ENCODE results near the gene RCBTB1. TPM values are rescaled to one million over a fixed set of nuclear protein-coding genes. Genes with fewer than 3 reads are reported as not detected.
"Not testable (repeated sequence)": the region's sequence is repeated elsewhere in the genome, so short reads cannot be mapped to it uniquely, and the experiment has no call there.

The RCBTB1 gene
- total RNA-seq, 1 donor from 2014 or later: 18.6 TPM

- DNase-seq (ENCODE audit: low read depth in 2 of 2): no peak
Measured at GRCh38 chr13:49524740-49525501, 60.4 kb downstream of the RCBTB1 start.

- DNase-seq (ENCODE audit: low read depth in 2 of 2): no peak
Measured at GRCh38 chr13:49521224-49521623, 64.1 kb downstream of the RCBTB1 start.

DNA sequence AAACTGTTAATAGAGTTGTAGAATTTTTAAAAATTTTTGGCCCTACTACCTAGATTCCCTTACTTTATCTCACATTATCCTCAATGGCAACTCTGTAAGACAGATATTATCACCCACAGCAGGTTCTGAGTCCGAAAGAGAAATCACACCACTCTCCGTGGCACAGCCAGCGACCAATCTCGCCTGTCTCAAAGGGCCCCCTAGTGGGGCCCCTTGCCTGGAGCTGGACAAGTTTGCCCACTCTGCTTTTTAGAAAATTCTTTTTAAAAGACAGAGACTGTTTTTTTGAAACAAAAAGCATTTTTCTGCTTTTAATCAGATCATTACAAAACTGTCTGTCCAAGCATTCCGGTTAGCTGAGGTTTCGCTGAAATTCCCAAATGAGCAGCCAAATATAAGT lies 67.9 kb downstream of the RCBTB1 start:
- peak in 1 of 2 donors; percentile 22 for DNase-seq (ENCODE audit: low read depth in 2 of 2)

GRCh38 chr13:49516467-49516866 lies 68.9 kb downstream of the RCBTB1 start:
- DNase-seq (ENCODE audit: low read depth in 2 of 2): no peak

GRCh38 chr13:49512578-49512977 lies 72.8 kb downstream of the RCBTB1 start:
- no peak for DNase-seq (ENCODE audit: low read depth in 2 of 2)

DNA sequence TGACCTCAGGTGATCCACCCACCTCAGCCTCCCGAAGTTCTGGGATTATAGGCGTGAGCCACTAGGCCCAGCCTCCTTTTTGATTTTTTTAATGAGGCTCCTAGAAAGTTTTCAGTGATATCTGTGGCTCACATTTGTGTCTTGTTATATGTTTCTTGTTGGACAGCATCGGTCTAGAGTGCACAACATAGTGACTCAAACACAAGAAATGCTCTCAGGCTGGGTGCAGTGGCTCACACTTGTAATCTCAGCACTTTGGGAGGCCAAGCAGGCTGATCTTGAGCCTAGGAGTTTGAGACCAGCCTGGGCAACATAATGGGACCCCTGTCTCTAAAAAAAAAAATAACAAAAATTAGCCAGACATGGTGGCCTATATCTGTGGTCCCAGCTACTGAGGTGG lies 81.4 kb downstream of the RCBTB1 start:
- no peak for DNase-seq (ENCODE audit: low read depth in 2 of 2)

DNA sequence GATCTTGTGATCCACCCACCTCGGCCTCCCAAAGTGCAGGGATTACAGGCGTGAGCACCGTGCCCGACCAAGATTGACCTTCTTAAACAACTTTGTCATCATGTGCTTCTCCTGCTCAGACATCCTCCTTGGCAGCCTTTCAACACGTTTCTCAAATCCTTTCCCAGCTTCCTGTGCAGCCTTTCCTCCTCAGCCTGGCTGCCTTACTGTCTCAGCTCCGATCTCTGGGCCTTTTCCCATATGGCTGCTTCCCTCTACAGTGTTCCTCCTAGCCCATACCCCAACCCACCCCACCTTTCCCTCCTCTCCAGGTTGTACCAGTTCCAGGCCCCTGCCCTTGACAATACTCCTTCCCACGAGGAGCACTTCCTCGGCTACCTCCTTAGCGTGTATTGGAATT lies 82.4 kb downstream of the RCBTB1 start:
- peak in 1 of 2 donors; percentile 69 for DNase-seq (ENCODE audit: low read depth in 2 of 2)

DNA sequence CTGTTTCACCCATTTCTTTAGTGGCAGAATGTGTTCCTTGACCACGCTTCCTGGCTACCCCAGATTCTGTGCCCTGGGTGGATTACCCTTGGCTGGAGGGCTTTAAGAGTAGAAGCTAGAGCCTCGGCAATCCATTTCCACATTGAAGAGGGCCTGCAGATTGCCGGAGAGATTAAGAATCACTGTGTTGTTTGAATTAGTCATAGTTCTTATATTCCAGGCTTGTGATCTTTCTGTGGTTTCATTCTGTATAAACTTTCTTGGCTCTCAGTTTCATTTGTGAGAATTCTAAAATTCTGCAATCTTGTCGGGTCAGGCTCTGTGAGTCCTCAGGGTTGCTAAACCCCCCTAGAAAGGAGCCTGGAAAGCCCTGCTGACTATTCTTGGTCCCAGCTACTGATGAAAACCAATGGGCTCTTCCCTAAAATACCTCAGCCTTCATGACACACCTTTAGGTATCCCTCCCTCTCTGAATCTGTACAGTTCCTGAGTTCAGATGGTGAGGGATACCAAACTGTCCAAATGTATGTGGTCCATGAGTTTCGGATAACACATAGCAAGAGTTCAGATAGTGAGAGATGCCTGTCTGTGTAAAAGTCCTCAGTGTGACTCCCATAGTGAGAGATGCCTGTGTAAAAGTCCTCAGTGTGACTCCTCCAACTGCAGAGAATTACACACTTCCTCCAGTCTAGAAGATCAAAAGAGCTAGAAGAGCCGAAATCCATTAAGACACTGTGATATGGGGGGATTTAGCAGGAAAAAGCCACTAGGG lies 85.3 kb downstream of the RCBTB1 start:
- peak in 1 of 2 donors; percentile 12 for DNase-seq (ENCODE audit: low read depth in 2 of 2)

DNA sequence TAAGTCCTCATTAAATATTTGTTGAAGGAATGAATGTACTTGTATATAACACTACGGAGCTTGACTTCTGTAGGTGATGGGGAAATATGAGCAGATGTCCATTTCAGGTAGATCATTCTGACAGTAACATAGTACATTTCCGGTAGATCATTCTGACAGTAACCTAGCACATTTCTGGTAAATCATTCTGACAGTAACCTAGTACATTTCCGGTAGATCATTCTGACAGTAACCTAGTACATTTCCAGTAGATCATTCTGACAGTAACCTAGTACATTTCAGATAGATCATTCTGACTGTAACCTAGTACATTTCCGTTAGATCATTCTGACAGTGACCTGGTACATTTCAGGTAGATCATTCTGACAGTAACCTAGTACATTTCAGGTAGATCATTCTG lies 87.2 kb downstream of the RCBTB1 start:
- DNase-seq (ENCODE audit: low read depth in 2 of 2): no peak

GRCh38 chr13:49497272-49497671 lies 88.1 kb downstream of the RCBTB1 start:
- DNase-seq (ENCODE audit: low read depth in 2 of 2): no peak

- DNase-seq (ENCODE audit: low read depth in 2 of 2): not testable (repeated sequence)
Measured at GRCh38 chr13:49496837-49497236, 88.5 kb downstream of the RCBTB1 start.

DNA sequence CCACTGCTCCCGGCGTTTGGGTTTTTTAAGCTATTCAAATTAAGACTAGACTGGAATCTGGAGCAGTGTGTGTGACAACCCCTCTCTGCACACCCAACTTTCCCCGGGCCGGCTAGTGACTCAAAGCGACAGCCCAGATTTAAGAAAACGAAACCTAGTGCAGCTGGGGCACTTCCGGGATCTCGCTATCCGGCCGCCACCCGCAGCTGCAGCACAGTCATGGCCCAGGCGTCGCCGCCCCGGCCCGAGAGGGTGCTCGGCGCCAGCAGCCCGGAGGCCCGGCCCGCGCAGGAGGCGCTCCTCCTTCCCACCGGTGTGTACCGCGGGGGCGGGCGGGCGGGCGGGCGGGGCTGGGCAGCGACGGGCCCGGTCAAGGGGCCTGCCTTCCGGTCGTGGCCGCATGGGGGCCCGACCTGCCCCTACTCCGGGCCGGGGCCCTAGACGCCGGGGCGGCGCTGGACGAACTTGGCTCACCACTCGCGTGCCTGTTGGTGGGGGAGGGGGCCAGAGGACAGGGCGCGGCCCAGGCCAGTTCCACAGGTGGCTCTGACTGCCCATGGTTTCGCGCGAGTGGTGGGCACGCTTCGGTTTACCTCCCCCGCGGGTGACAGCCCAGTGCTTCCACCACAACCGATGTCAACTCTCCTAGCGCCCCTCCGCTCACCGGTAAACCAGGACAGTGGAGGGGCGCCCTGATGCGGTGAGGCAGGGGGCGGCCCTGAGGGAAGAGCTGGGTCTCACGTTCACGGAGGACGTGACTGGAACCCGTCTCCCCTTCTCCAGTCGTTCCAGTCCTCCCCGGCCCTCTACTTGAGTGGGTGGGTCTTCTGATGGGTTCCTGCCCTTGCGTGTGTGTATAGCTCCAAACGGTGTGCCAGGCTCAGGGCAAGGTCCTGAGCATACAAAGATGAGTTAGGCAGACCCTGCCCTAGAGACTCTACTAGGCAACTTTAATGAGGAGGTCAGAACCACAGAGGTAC lies 89.3 kb downstream of the RCBTB1 start, which contains the start of gene PHF11:
Gene PHF11, plus strand, starts transcription at position 171 of the 980 bp plus-strand sequence. Its CDS starts 49 bp downstream, at position 220.
- DNase-seq (ENCODE audit: low read depth in 2 of 2): peak; percentile 52 to 75

DNA sequence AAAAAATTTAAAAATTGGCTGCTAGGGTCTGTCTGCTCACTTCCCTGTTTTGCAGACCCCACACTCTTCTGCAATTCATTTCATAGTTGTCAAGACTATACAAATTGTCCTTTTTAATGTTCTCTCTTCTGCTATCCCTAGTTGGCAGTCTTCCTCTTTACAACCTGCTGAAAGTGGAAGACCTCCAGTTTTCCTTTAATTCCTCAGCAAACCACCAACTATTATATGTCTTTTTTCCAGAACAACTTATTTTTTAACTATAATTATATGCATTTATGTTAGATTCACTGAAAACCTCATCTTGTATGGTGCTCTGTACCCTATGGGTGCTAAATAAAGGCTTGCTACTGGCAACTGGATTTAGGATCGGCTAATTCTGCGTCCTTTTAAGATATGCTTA lies 90.7 kb downstream of the RCBTB1 start:
- DNase-seq (ENCODE audit: low read depth in 2 of 2): no peak

- DNase-seq (ENCODE audit: low read depth in 2 of 2): peak in 1 of 2 donors; percentile 9
Measured at GRCh38 chr13:49488563-49488962, 96.8 kb downstream of the RCBTB1 start.

Other genes with a start within 250 kb of the RCBTB1 start
- 5.3 and 7.8 TPM in 2 replicates for gene CAB39L, start 141.5 kb downstream of the RCBTB1 start, total RNA-seq
- gene SETDB2, start 141.3 kb downstream of the RCBTB1 start, total RNA-seq: 4.4 and 5.8 TPM in 2 replicates
- 8.7 and 10.2 TPM in 2 replicates for gene PHF11, start 89.6 kb downstream of the RCBTB1 start, total RNA-seq
- 0.26 and 0.38 TPM in 2 replicates for gene ARL11, start 42.9 kb upstream of the RCBTB1 start, total RNA-seq
- 95.5 and 102 TPM in 2 replicates for gene EBPL, start 105.9 kb upstream of the RCBTB1 start, total RNA-seq
- 31.7 and 33.8 TPM in 2 replicates for gene KPNA3, start 207.1 kb upstream of the RCBTB1 start, total RNA-seq